GM06990 (cell line): ENCODE data around the gene SH3BP4.

ENCODE experiments used
- DNase-seq: peaks from one replicate; pipeline ENCODE4 v3.0.0-alpha.2; 2011; ENCODE audit not compliant: insufficient read length; ENCODE audit errors: extremely low read depth
- H3K27me3 ChIP-seq: replicated peaks from 2 replicates; pipeline ENCODE4 v1.6.0; 2011; ENCODE audit warnings: low read length; ENCODE audit not compliant: control insufficient read depth, insufficient read depth
- H3K36me3 ChIP-seq: 2 replicates; pipeline ENCODE4 v1.5.1; 2011; ENCODE audit warnings: low read length; ENCODE audit not compliant: control insufficient read depth, insufficient read depth
- H3K4me3 ChIP-seq: replicated peaks from 2 replicates; pipeline ENCODE4 v1.5.1; 2011; ENCODE audit warnings: low read depth, mild to moderate bottlenecking, control low read depth, low read length
- CTCF ChIP-seq: IDR thresholded peaks from 2 replicates; pipeline ENCODE4 v1.5.1; 2011; ENCODE audit warnings: low read length, control low read depth, mild to moderate bottlenecking, inconsistent platforms; ENCODE audit not compliant: insufficient read depth, poor library complexity, severe bottlenecking

Gene SH3BP4, protein sequence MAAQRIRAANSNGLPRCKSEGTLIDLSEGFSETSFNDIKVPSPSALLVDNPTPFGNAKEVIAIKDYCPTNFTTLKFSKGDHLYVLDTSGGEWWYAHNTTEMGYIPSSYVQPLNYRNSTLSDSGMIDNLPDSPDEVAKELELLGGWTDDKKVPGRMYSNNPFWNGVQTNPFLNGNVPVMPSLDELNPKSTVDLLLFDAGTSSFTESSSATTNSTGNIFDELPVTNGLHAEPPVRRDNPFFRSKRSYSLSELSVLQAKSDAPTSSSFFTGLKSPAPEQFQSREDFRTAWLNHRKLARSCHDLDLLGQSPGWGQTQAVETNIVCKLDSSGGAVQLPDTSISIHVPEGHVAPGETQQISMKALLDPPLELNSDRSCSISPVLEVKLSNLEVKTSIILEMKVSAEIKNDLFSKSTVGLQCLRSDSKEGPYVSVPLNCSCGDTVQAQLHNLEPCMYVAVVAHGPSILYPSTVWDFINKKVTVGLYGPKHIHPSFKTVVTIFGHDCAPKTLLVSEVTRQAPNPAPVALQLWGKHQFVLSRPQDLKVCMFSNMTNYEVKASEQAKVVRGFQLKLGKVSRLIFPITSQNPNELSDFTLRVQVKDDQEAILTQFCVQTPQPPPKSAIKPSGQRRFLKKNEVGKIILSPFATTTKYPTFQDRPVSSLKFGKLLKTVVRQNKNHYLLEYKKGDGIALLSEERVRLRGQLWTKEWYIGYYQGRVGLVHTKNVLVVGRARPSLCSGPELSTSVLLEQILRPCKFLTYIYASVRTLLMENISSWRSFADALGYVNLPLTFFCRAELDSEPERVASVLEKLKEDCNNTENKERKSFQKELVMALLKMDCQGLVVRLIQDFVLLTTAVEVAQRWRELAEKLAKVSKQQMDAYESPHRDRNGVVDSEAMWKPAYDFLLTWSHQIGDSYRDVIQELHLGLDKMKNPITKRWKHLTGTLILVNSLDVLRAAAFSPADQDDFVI

DNA sequence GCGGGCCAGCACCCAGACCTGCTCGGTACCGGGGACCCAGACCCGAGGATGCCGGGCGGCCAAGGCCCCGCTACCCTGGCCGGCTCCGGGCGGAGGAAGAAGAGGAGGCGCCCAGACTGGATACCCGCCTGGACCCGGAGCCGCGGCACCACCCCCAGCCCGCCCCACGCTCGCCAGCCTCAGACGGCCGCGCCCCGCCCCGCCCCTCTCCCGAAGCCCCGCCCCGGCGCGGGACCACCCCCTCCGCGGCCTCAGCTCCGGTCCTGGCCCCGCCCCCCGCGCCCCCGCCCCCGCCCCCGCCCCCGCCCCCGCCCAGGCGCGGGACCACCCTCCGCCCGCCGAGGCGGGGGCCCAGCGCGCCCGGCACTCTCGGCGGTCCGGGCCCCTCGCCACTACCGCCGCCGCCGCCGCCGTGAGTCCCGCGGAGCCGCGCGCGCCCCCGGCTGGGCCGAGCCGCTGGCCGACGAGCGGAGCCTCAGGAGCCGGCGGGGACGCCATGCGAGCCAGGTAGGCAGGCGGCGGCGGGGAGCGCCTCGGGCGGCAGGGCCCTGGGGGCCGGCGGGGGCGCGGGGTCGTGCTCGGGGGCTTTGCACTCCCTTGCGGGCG lies at the start of gene SH3BP4:
TSS of gene SH3BP4 (plus strand) at position 354 of the 606 bp plus-strand sequence. CDS start 82,986 bp downstream, outside the sequence.
- H3K36me3 ChIP-seq, result no peaks in the 10 kb centered on the region
- no peaks in the 10 kb centered on the region; the same call in none of the 2 replicates for H3K27me3 ChIP-seq
- no peak for DNase-seq
- no peak for TF ChIP-seq CTCF
- H3K4me3 ChIP-seq, result no peak within 1 kb of the TSS

- no peak for DNase-seq
- no peaks in the 10 kb centered on the region; the same call in 1 of the 2 replicates for H3K27me3 ChIP-seq
- TF ChIP-seq CTCF, result no peak
- H3K36me3 ChIP-seq, result no peaks in the 10 kb centered on the region
- H3K4me3 ChIP-seq, result no peak overlapping the region
Observed at GRCh38 chr2:234904785-234905184, 47.0 kb upstream of the SH3BP4 start.

GRCh38 chr2:234905547-234906265 lies 46.1 kb upstream of the SH3BP4 start:
- Histone ChIP-seq H3K27me3 (no peaks in the 10 kb centered on the region; the same call in 1 of the 2 replicates), H3K36me3 (no peaks in the 10 kb centered on the region), H3K4me3 (no peak overlapping the region)
- no peak for TF ChIP-seq CTCF
- DNase-seq, result no peak

DNA sequence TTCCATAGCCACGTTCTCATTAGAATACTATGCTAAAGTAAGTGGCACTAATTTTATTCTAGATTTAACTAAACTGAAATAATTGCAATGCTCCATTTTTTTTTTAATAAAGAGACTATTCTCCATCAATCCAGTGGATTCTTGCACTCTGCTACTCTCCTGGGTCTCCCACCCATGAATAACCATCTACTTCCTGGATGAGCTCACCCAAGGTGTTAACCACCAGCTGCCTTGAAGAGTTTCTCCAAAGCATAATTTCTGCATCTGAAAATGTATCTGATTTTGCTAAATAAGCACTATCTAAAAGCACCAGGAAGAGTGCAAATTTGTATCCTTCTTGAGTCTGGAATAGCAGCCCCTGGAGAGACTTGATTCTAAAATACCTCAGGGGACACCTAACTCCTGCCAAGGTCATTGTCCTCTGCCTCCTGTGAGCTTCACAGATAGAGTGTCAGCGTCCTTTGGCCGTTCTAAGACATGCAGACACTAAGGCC lies 41.6 kb upstream of the SH3BP4 start:
- Histone ChIP-seq H3K27me3 (no peaks in the 10 kb centered on the region; the same call in 1 of the 2 replicates), H3K4me3 (no peak overlapping the region), H3K36me3 (no peaks in the 10 kb centered on the region)
- no peak for DNase-seq
- no peak for TF ChIP-seq CTCF

DNA sequence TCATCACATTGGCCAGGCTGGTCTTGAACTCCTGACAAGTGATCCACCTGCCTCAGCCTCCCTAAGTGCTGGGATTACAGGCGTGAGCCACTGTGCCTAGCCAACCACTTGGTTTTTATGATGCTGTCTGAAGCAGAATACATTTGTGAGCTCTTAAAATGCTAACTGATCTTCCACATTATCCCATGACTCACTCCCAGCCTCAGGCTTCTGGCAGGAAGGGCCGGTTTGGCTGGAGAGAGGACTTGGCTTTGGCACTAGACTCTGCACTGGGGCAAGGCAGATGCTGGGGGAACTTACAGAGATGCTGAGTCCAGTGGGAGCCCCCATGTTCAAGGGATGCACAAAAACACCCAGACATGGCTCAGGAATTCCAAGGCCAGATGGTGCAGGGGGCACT lies 40.5 kb upstream of the SH3BP4 start:
- no peaks in the 10 kb centered on the region; the same call in 1 of the 2 replicates for H3K27me3 ChIP-seq
- no peak for DNase-seq
- TF ChIP-seq CTCF, result no peak
- H3K4me3 ChIP-seq, result no peak overlapping the region
- H3K36me3 ChIP-seq, result no peaks in the 10 kb centered on the region
